Liver (tissue), 9 donors: ENCODE measurements around the gene C2orf92. TPM values are rescaled to one million over a fixed set of nuclear protein-coding genes. Genes with fewer than 3 reads are reported as not detected.

Experiments
- DNase-seq: peaks from one replicate; pipeline ENCODE4 v3.0.0-alpha.2; 2017; ENCODE audit warnings: low spot score
- H3K27ac ChIP-seq, 2 donors: one replicate each; pipeline ENCODE4 v1.7.0; 2013; ENCODE audit warnings: inconsistent platforms in 2 of 2, low read length in 2 of 2, control low read depth in 1 of 2, low read depth in 1 of 2, mild to moderate bottlenecking in 1 of 2
- H3K27me3 ChIP-seq, 4 donors: one replicate each; pipeline versions ENCODE4 v1.6.1 to v1.7.0; 2013; ENCODE audit warnings: low read length in 3 of 4, inconsistent platforms in 1 of 4, mild to moderate bottlenecking in 1 of 4, moderate library complexity in 1 of 4; ENCODE audit not compliant: control insufficient read depth in 4 of 4, insufficient read depth in 4 of 4
- H3K36me3 ChIP-seq, 4 donors: one replicate each; pipeline versions ENCODE4 v1.6.1 to v1.7.0; 2013; ENCODE audit warnings: low read length in 3 of 4, mild to moderate bottlenecking in 3 of 4, low read depth in 1 of 4, moderate library complexity in 1 of 4; ENCODE audit not compliant: control insufficient read depth in 4 of 4, insufficient read depth in 3 of 4
- H3K4me1 ChIP-seq, 4 donors: one replicate each; pipeline versions ENCODE4 v1.6.1 to v1.7.0; 2013; ENCODE audit warnings: low read length in 3 of 4, mild to moderate bottlenecking in 3 of 4, moderate library complexity in 1 of 4; ENCODE audit not compliant: control insufficient read depth in 4 of 4, insufficient read depth in 4 of 4
- H3K4me3 ChIP-seq, 3 donors: one replicate each; pipeline versions ENCODE4 v1.6.1 to v1.7.0; 2013; ENCODE audit warnings: low read length in 3 of 3, control low read depth in 1 of 3, low read depth in 1 of 3, mild to moderate bottlenecking in 1 of 3
- H3K9ac ChIP-seq, 2 donors: one replicate each; pipeline ENCODE4 v1.7.0; 2013; ENCODE audit warnings: low read length in 2 of 2, mild to moderate bottlenecking in 2 of 2, moderate library complexity in 2 of 2, control low read depth in 1 of 2, low read depth in 1 of 2
- H3K9me3 ChIP-seq, 4 donors: one replicate each; pipeline versions ENCODE4 v1.6.1 to v1.7.0; 2013; ENCODE audit warnings: low read length in 3 of 4; ENCODE audit not compliant: control insufficient read depth in 4 of 4
- FOXA2 ChIP-seq: IDR thresholded peaks from 2 replicates; pipeline ENCODE4 v1.6.1; 2016; ENCODE audit warnings: antibody characterized with exemption
- GABPA ChIP-seq, 2 donors: IDR thresholded peaks in 1 of 2; conservative IDR thresholded peaks in 1 of 2; 2 replicates each; pipeline ENCODE4 v1.6.1; 2016; ENCODE audit warnings: antibody characterized with exemption in 2 of 2, mild to moderate bottlenecking in 1 of 2, moderate library complexity in 1 of 2
- HNF4A ChIP-seq, 2 donors: conservative IDR thresholded peaks; 2 replicates each; pipeline ENCODE4 v1.6.1; 2016; ENCODE audit warnings: antibody characterized with exemption in 2 of 2, mild to moderate bottlenecking in 2 of 2
- HNF4G ChIP-seq: IDR thresholded peaks from 2 replicates; pipeline ENCODE4 v1.6.1; 2016; ENCODE audit warnings: antibody characterized with exemption
- JUND ChIP-seq, 2 donors: IDR thresholded peaks; 2 replicates each; pipeline ENCODE4 v1.6.1; 2016; ENCODE audit warnings: antibody characterized with exemption in 2 of 2
- NR2F2 ChIP-seq: IDR thresholded peaks from 2 replicates; pipeline ENCODE4 v1.6.1; 2016; ENCODE audit warnings: antibody characterized with exemption
- RXRA ChIP-seq, 2 donors: IDR thresholded peaks; 2 replicates each; pipeline ENCODE4 v1.6.1; 2017 to 2018; ENCODE audit warnings: antibody characterized with exemption in 2 of 2, mild to moderate bottlenecking in 1 of 2
- SP1 ChIP-seq: IDR thresholded peaks from 2 replicates; pipeline ENCODE4 v1.6.1; 2018; ENCODE audit warnings: antibody characterized with exemption, mild to moderate bottlenecking
- TAF1 ChIP-seq: conservative IDR thresholded peaks from 2 replicates; pipeline ENCODE4 v1.6.1; 2016; ENCODE audit warnings: antibody characterized with exemption, mild to moderate bottlenecking
- YY1 ChIP-seq: IDR thresholded peaks from 2 replicates; pipeline ENCODE4 v1.6.1; 2016; ENCODE audit warnings: antibody characterized with exemption, mild to moderate bottlenecking
- WGBS: extraction: QIAGEN DNeasy Blood & Tissue Kit; methylation state at CpG from one replicate; pipeline ENCODE4 v1.1.7; 2013; 5-methylcytosine and 5-hydroxymethylcytosine counted together
- polyA plus RNA-seq, 2 donors: library from polyadenylated mRNA; stranded (reverse) in 1 of 2; unstranded in 1 of 2; fragments of 200-250 nt in 1 of 2; fragments of >200 nt in 1 of 2; fragmentation: Nextera tagmentation in 1 of 2; extraction: Ambion mirVana in 1 of 2; gene quantifications; one replicate each; pipeline versions ENCODE4 v1.2.1 to v1.2.3, GENCODE V29; 2013 to 2015
- total RNA-seq, 2 donors: library from RNA; depleted of rRNA; stranded (reverse); fragments of >200 nt; gene quantifications; one replicate each; pipeline ENCODE4 v1.2.3, GENCODE V29; 2014
- TF ChIP-seq, protein P1 (sequence below): IDR thresholded peaks from 2 replicates; pipeline ENCODE4 v1.6.1; 2016; ENCODE audit warnings: antibody characterized with exemption
- TF ChIP-seq, protein P2 (sequence below): IDR thresholded peaks from 2 replicates; pipeline ENCODE4 v1.6.1; 2016; ENCODE audit warnings: antibody characterized with exemption
- TF ChIP-seq, protein P3 (sequence below): IDR thresholded peaks from 2 replicates; pipeline ENCODE4 v1.6.1; 2016; ENCODE audit warnings: antibody characterized with exemption, mild to moderate bottlenecking
- TF ChIP-seq, protein P4 (sequence below): fragments of 150-350 bp; IDR thresholded peaks from 2 replicates; pipeline ENCODE4 v1.5.1; 2017; ENCODE audit warnings: improper control_type of control experiment, low read depth, low read length; ENCODE audit not compliant: missing input control
- donor health status: healthy.
- donor health status: healthy.
- donor health status: healthy.
- donor health status: healthy.
- donor health status: healthy.

C2orf92 gene
- total and polyA plus RNA-seq, 4 donors = 0.96 to 8.0 (median 2.7) TPM

DNA sequence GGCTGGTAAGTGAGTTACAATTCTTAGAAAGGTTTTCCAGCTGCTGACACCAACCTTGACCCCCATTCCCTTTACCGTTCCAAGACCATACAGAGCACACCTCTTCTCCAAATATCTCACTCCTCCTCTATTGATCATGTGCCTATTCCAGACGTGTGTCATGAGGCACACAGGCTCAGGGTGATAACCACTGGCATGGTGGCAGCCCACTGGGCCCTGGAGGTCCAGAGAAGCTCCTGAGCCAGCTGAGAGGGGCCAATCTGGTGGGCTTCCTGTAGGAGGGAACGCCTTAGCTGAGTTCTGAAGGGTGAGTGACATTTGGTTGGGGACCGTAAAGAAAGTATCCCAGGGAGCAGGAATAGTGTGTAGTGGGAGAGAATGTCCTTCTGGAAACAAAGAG, 72.2 kb downstream of the C2orf92 start:
- no peak overlapping the region for H3K9ac ChIP-seq
- no peak overlapping the region for H3K4me3 ChIP-seq
- TF ChIP-seq SP1 (no peak), YY1 (no peak), JUND (IDR thresholded peaks at IDR 0.05) (no peak), GABPA (IDR thresholded peaks at IDR 0.05 in 1 of 2, conservative IDR thresholded peaks at IDR 0.05 in 1 of 2) (no peak), RXRA (IDR thresholded peaks at IDR 0.05) (no peak), HNF4G (no peak), FOXA2 (no peak), NR2F2 (no peak)
- TF ChIP-seq, protein P1, sequence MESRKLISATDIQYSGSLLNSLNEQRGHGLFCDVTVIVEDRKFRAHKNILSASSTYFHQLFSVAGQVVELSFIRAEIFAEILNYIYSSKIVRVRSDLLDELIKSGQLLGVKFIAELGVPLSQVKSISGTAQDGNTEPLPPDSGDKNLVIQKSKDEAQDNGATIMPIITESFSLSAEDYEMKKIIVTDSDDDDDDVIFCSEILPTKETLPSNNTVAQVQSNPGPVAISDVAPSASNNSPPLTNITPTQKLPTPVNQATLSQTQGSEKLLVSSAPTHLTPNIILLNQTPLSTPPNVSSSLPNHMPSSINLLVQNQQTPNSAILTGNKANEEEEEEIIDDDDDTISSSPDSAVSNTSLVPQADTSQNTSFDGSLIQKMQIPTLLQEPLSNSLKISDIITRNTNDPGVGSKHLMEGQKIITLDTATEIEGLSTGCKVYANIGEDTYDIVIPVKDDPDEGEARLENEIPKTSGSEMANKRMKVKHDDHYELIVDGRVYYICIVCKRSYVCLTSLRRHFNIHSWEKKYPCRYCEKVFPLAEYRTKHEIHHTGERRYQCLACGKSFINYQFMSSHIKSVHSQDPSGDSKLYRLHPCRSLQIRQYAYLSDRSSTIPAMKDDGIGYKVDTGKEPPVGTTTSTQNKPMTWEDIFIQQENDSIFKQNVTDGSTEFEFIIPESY = no peak
- TF ChIP-seq, protein P2, sequence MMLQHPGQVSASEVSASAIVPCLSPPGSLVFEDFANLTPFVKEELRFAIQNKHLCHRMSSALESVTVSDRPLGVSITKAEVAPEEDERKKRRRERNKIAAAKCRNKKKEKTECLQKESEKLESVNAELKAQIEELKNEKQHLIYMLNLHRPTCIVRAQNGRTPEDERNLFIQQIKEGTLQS = no peak
- TF ChIP-seq, protein P3, sequence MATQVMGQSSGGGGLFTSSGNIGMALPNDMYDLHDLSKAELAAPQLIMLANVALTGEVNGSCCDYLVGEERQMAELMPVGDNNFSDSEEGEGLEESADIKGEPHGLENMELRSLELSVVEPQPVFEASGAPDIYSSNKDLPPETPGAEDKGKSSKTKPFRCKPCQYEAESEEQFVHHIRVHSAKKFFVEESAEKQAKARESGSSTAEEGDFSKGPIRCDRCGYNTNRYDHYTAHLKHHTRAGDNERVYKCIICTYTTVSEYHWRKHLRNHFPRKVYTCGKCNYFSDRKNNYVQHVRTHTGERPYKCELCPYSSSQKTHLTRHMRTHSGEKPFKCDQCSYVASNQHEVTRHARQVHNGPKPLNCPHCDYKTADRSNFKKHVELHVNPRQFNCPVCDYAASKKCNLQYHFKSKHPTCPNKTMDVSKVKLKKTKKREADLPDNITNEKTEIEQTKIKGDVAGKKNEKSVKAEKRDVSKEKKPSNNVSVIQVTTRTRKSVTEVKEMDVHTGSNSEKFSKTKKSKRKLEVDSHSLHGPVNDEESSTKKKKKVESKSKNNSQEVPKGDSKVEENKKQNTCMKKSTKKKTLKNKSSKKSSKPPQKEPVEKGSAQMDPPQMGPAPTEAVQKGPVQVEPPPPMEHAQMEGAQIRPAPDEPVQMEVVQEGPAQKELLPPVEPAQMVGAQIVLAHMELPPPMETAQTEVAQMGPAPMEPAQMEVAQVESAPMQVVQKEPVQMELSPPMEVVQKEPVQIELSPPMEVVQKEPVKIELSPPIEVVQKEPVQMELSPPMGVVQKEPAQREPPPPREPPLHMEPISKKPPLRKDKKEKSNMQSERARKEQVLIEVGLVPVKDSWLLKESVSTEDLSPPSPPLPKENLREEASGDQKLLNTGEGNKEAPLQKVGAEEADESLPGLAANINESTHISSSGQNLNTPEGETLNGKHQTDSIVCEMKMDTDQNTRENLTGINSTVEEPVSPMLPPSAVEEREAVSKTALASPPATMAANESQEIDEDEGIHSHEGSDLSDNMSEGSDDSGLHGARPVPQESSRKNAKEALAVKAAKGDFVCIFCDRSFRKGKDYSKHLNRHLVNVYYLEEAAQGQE = no peak
- no peaks in the 10 kb centered on the region for H3K9me3 ChIP-seq
- no peak overlapping the region for H3K27ac ChIP-seq
- no peaks in the 10 kb centered on the region for H3K36me3 ChIP-seq
- DNase-seq = no peak
- H3K27me3 ChIP-seq = no peaks in the 10 kb centered on the region
- WGBS = 62% methylated on average over 4 of the region's 4 CpGs
- no peaks in the 10 kb centered on the region for H3K4me1 ChIP-seq

DNA sequence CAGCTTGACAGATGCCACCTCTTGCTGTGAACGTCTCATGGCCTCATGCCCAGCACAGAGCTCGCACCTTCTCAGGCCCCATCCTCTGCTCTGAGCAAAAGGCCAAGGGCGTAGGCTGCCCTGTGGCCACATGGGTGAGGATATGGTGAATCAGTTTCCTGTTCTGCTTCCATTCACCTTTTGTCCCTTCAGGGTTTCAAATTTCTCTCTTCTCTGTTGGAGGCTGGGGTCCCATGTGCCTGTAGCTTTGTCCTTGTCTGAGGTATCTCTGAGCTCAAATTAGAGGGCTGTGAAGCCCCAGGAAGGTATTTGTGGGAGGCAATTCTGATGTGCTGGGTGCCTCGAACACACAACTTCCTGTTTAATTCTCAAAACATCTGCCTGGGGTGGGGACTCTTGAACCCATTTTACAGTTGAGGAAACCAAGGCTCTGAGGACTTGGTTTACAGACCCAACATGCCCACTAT, 72.9 kb downstream of the C2orf92 start:
- H3K9ac ChIP-seq = no peak overlapping the region
- DNase-seq = no peak
- H3K36me3 ChIP-seq = no peaks in the 10 kb centered on the region
- H3K27me3 ChIP-seq = no peaks in the 10 kb centered on the region
- TF ChIP-seq SP1 (no peak), FOXA2 (no peak), HNF4A (conservative IDR thresholded peaks at IDR 0.05) (no peak), TAF1 (no peak)
- TF ChIP-seq, protein P2 = no peak
- TF ChIP-seq, protein P4, sequence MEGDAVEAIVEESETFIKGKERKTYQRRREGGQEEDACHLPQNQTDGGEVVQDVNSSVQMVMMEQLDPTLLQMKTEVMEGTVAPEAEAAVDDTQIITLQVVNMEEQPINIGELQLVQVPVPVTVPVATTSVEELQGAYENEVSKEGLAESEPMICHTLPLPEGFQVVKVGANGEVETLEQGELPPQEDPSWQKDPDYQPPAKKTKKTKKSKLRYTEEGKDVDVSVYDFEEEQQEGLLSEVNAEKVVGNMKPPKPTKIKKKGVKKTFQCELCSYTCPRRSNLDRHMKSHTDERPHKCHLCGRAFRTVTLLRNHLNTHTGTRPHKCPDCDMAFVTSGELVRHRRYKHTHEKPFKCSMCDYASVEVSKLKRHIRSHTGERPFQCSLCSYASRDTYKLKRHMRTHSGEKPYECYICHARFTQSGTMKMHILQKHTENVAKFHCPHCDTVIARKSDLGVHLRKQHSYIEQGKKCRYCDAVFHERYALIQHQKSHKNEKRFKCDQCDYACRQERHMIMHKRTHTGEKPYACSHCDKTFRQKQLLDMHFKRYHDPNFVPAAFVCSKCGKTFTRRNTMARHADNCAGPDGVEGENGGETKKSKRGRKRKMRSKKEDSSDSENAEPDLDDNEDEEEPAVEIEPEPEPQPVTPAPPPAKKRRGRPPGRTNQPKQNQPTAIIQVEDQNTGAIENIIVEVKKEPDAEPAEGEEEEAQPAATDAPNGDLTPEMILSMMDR = no peak
- no peak overlapping the region for H3K4me3 ChIP-seq
- peak overlapping the region in 1 of 2 donors; percentile 2 for H3K27ac ChIP-seq
- H3K4me1 ChIP-seq = no peaks in the 10 kb centered on the region
- 87% methylated on average over 4 of the region's 4 CpGs for WGBS
- H3K9me3 ChIP-seq = no peaks in the 10 kb centered on the region
